Left ventricle myocardium superior (tissue), 1 donor: ENCODE data around the gene TIMM17A. TPM values are rescaled to one million over a fixed set of nuclear protein-coding genes. Genes with fewer than 3 reads are reported as not detected.

ENCODE experiments used
- microRNA-seq: library from miRNA; unstranded; fragments of <30 nt; microRNA quantifications from one replicate; pipeline ENCODE4 v1.2.0, GENCODE V29; 2020; ENCODE audit warnings: borderline number of aligned reads
- total RNA-seq: library from RNA; stranded (reverse); fragmentation: NEBNext Ultra II Directional; extraction: Animal tissue kit (Norgen Biotek cat#: 25700); gene quantifications from one replicate; pipeline ENCODE4 v1.2.1, GENCODE V29; 2021
- donor health status: DM: no; HTN: yes; CAD: no; lungs with severe emphysema.

TIMM17A gene
- total RNA-seq, 1 donor from 2014 or later = 79.0 TPM

Small RNA genes lying within 50 kb of the gene (microRNA-seq; reads per million reads assigned to microRNA genes)
- not detected for gene MIR6740

Other genes starting within 250 kb of the TIMM17A start
- gene IPO9, start 126.3 kb upstream of the TIMM17A start, total RNA-seq = 22.1 TPM
- 129 TPM for gene SHISA4, start 66.6 kb upstream of the TIMM17A start, total RNA-seq
- 8.0 TPM for gene LMOD1, start 9.0 kb upstream of the TIMM17A start, total RNA-seq
- 11.6 TPM for gene RNPEP, start 27.1 kb downstream of the TIMM17A start, total RNA-seq
- gene ELF3, start 55.1 kb downstream of the TIMM17A start, total RNA-seq = 0.40 TPM
- 0.07 TPM for gene GPR37L1, start 167.4 kb downstream of the TIMM17A start, total RNA-seq
- 65.1 TPM for gene ARL8A, start 189.2 kb downstream of the TIMM17A start, total RNA-seq
- 0.92 TPM for gene PTPN7, start 205.1 kb downstream of the TIMM17A start, total RNA-seq
- 2.9 TPM for gene LGR6, start 238.3 kb downstream of the TIMM17A start, total RNA-seq